Left ventricle myocardium inferior (tissue), 1 donor: ENCODE measurements around the gene NPIPA1. TPM values are rescaled to one million over a fixed set of nuclear protein-coding genes. Genes with fewer than 3 reads are reported as not detected.
"Not testable (repeated sequence)": the region's sequence is repeated elsewhere in the genome, so short reads cannot be mapped to it uniquely, and the experiment has no call there.

Experiments used
- DNase-seq: peaks from one replicate; pipeline ENCODE4 v3.0.0-alpha.2; 2020
- H3K27ac ChIP-seq: fragments of 200-600 bp; replicated peaks from 2 replicates; pipeline ENCODE4 v1.8.0; 2021
- H3K27me3 ChIP-seq: fragments of 200-600 bp; 2 replicates; pipeline ENCODE4 v1.8.0; 2021; ENCODE audit warnings: low read depth
- H3K36me3 ChIP-seq: fragments of 200-600 bp; 2 replicates; pipeline ENCODE4 v1.8.0; 2021
- H3K4me1 ChIP-seq: fragments of 200-600 bp; 2 replicates; pipeline ENCODE4 v1.8.0; 2021
- H3K4me3 ChIP-seq: fragments of 200-600 bp; 2 replicates; pipeline ENCODE4 v1.8.0; 2021; ENCODE audit warnings: mild to moderate bottlenecking, moderate library complexity
- H3K9me3 ChIP-seq: fragments of 200-600 bp; replicated peaks from 2 replicates; pipeline ENCODE4 v1.8.0; 2021
- intact Hi-C: fragments of 100-400 bp; cut with micrococcal nuclease; formaldehyde crosslinking; loops from one replicate; pipeline ENCODE4 v1.11.0; 2022
- microRNA-seq: library from miRNA; unstranded; fragments of <30 nt; microRNA quantifications from one replicate; pipeline ENCODE4 v1.2.0, GENCODE V29; 2020
- total RNA-seq: library from RNA; stranded (reverse); fragmentation: NEBNext Ultra II Directional; extraction: Animal tissue kit (Norgen Biotek cat#: 25700); gene quantifications from one replicate; pipeline ENCODE4 v1.2.1, GENCODE V29; 2021
- donor health status: DM: no; HTN: yes; CAD: no; lungs with severe emphysema.

Gene NPIPA1
- total RNA-seq, 1 donor from 2014 or later, result 49.2 TPM

- H3K27me3 ChIP-seq, H3K9me3 ChIP-seq, H3K4me3 ChIP-seq, intact Hi-C loops, DNase-seq, H3K4me1 ChIP-seq, H3K27ac ChIP-seq: not testable (repeated sequence)
- H3K36me3 ChIP-seq, result peaks cover 34% of the 10 kb centered on the region
Measured at GRCh38 chr16:14998300-14998699, 61.1 kb downstream of the NPIPA1 start.

GRCh38 chr16:14999845-15000244, 62.6 kb downstream of the NPIPA1 start:
- H3K36me3 ChIP-seq, result peaks cover 43% of the 10 kb centered on the region
- intact Hi-C loops, H3K27ac ChIP-seq, H3K27me3 ChIP-seq, H3K4me1 ChIP-seq, H3K9me3 ChIP-seq, H3K4me3 ChIP-seq, DNase-seq: not testable (repeated sequence)

Small RNA genes lying within 50 kb of the gene (microRNA-seq; reads per million reads assigned to microRNA genes)
- gene MIR3180-1 (not detected), gene MIR3670-1 (not detected), gene MIR6511A1 (not detected), gene MIR6770-1 (not detected)

Other genes with a start within 250 kb of the NPIPA1 start
- gene PLA2G10, start 243.1 kb upstream of the NPIPA1 start, total RNA-seq, result not detected
- gene NPIPA3, start 234.0 kb upstream of the NPIPA1 start, total RNA-seq, result 0.85 TPM
- 3.6 TPM for gene NPIPA2, start 194.9 kb upstream of the NPIPA1 start, total RNA-seq
- gene NOMO1, start 103.7 kb upstream of the NPIPA1 start, total RNA-seq, result 112 TPM
- gene PDXDC1, start 37.6 kb downstream of the NPIPA1 start, total RNA-seq, result 71.4 TPM
- 17.9 TPM for gene NTAN1, start 118.6 kb downstream of the NPIPA1 start, total RNA-seq
- 24.4 TPM for gene RRN3, start 156.8 kb downstream of the NPIPA1 start, total RNA-seq